Naive B cell (primary cell): ENCODE data around the gene BTF3. TPM values are rescaled to one million over a fixed set of nuclear protein-coding genes. Genes with fewer than 3 reads are reported as not detected.
A peak's percentile ranks its signal among the peaks of the same experiment; 100 is the strongest.
"Not testable (repeated sequence)": the region's sequence is repeated elsewhere in the genome, so short reads cannot be mapped to it uniquely, and the experiment has no call there.

Experiments
- ATAC-seq, 2 donors: fragments of 150-1000 bp; cut with Tn5 transposase; 2 replicates each; pipeline ENCODE4 v1.10.0; 2021; ENCODE audit warnings: low read depth in 2 of 2, mild to moderate bottlenecking in 2 of 2, moderate library complexity in 2 of 2
- DNase-seq: peaks from one replicate; pipeline ENCODE4 v3.0.0; 2022
- H3K27ac Mint-ChIP-seq, 6 donors: one replicate each; pipeline ENCODE4 v1.8.0; 2020 to 2022; ENCODE audit warnings: mild to moderate bottlenecking in 6 of 6, mixed read lengths in 6 of 6, moderate library complexity in 5 of 6, inconsistent platforms in 2 of 6
- H3K27me3 Mint-ChIP-seq, 3 donors: one replicate each; pipeline ENCODE4 v1.8.0; 2021 to 2022; ENCODE audit warnings: mixed read lengths in 3 of 3, mild to moderate bottlenecking in 1 of 3
- H3K36me3 Mint-ChIP-seq, 2 donors: one replicate each; pipeline ENCODE4 v1.8.0; 2020 to 2022; ENCODE audit warnings: mixed read lengths in 2 of 2, inconsistent platforms in 1 of 2, mild to moderate bottlenecking in 1 of 2
- H3K4me1 Mint-ChIP-seq, 3 donors: one replicate each; pipeline ENCODE4 v1.8.0; 2020 to 2022; ENCODE audit warnings: mixed read lengths in 3 of 3, inconsistent platforms in 1 of 3, mild to moderate bottlenecking in 1 of 3, moderate library complexity in 1 of 3
- H3K4me3 Mint-ChIP-seq, 8 donors: one replicate each; pipeline ENCODE4 v1.8.0; 2020 to 2022; ENCODE audit warnings: mild to moderate bottlenecking in 8 of 8, mixed read lengths in 8 of 8, moderate library complexity in 8 of 8, inconsistent platforms in 2 of 8
- H3K9me3 Mint-ChIP-seq, 7 donors: one replicate each; pipeline ENCODE4 v1.8.0; 2020 to 2022; ENCODE audit warnings: mixed read lengths in 7 of 7, mild to moderate bottlenecking in 5 of 7, inconsistent platforms in 2 of 7, moderate library complexity in 1 of 7
- polyA plus RNA-seq, 6 donors: library from polyadenylated mRNA; unstranded; fragments of 300-500 nt; fragmentation: Illumina TruSeq; gene quantifications; one replicate each; pipeline ENCODE4 v1.2.3, GENCODE V29; 2021; ENCODE audit warnings: low read depth in 6 of 6

Gene BTF3
- polyA plus RNA-seq, 6 donors from 2014 or later: 610 to 801 (median 671) TPM

DNA sequence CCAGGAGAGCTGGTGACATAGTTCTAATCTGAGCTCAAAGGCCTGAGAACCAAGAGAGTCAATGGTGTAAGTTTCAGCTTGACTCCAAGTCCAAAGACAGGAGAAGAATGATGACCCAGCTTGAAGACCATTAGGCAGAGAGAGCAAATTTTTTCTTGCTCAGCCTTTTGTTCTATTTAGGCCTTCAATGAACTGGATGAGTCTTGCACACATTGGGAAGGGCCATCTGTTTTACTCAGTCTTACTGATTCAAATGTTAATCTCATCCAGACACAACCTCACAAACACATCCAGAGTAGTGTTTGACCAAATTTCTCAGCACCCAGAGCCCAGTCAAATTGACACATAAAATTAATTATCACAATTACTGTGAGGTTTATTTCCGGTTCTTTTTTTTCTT lies 7.1 kb upstream of the BTF3 start:
- no peak for DNase-seq
- Mint-ChIP-seq H3K36me3 (no peaks in the 10 kb centered on the region), H3K9me3 (peaks cover 0 to 2% (median 0%) of the 10 kb centered on the region in 7 donors), H3K27ac (no peak overlapping the region), H3K27me3 (peaks cover 38 to 50% (median 41%) of the 10 kb centered on the region in 3 donors), H3K4me3 (no peak overlapping the region), H3K4me1 (no peaks in the 10 kb centered on the region)
- ATAC-seq: no peak

- Mint-ChIP-seq H3K4me1 (peaks cover 0 to 11% (median 10%) of the 10 kb centered on the region in 3 donors), H3K27me3 (peaks cover 22 to 29% (median 23%) of the 10 kb centered on the region in 3 donors), H3K27ac (no peak overlapping the region), H3K9me3 (peaks cover 0 to 2% (median 0%) of the 10 kb centered on the region in 7 donors), H3K36me3 (no peaks in the 10 kb centered on the region), H3K4me3 (peak overlapping the region in 1 of 8 donors; percentile 24)
- ATAC-seq: no peak
- DNase-seq: no peak
Measured at GRCh38 chr5:73493421-73493820, 4.8 kb upstream of the BTF3 start.

GRCh38 chr5:73494721-73495120 lies 3.5 kb upstream of the BTF3 start:
- peaks cover 16 to 29% (median 17%) of the 10 kb centered on the region in 3 donors for H3K27me3 Mint-ChIP-seq
- ATAC-seq (no peak), DNase-seq (no peak)
- peaks cover 4 to 20% (median 19%) of the 10 kb centered on the region in 3 donors for H3K4me1 Mint-ChIP-seq
- peaks cover 0 to 7% of the 10 kb centered on the region in 2 donors for H3K36me3 Mint-ChIP-seq
- no peak overlapping the region for H3K4me3 Mint-ChIP-seq
- H3K9me3 Mint-ChIP-seq: peaks cover 0 to 2% (median 0%) of the 10 kb centered on the region in 7 donors
- no peak overlapping the region for H3K27ac Mint-ChIP-seq

DNA sequence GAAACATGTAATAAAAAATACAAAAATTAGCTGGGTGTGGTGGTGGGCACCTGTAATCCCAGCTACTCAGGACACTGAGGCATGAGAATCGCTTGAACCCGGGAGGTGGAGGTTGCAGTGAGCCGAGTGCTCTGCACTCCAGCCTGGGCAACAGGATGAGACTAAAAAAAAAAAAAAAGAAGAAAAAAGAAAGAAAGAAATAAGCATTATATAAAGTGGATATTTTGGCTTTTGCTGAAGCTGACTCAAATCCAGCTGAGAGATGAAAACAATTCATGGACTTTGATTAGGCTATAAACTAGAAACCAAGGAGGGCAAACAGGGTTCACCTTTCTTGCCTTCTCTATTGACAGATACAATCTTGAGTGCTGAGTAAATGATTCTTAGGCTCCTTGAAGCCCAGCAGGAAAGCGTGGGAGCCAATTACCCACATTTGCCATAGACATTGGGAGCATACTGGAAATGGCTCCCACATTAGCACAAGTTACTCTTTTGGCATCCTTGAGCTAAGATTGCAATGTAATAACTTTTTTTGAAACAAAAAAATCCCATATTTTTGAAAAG lies 2.4 kb upstream of the BTF3 start:
- peaks cover 9 to 29% (median 28%) of the 10 kb centered on the region in 3 donors for H3K4me1 Mint-ChIP-seq
- H3K9me3 Mint-ChIP-seq: peaks cover 0 to 2% (median 0%) of the 10 kb centered on the region in 7 donors
- H3K27me3 Mint-ChIP-seq: peaks cover 16 to 29% (median 17%) of the 10 kb centered on the region in 3 donors
- no peak overlapping the region for H3K27ac Mint-ChIP-seq
- H3K36me3 Mint-ChIP-seq: peaks cover 2 to 9% of the 10 kb centered on the region in 2 donors
- H3K4me3 Mint-ChIP-seq: peak overlapping the region in 2 of 8 donors; percentile 18 to 34
- ATAC-seq (no peak), DNase-seq (no peak)

- H3K4me3 Mint-ChIP-seq: peak overlapping the region in 6 of 8 donors; percentile 6 to 99 (median 96)
- peaks cover 16 to 38% (median 36%) of the 10 kb centered on the region in 3 donors for H3K4me1 Mint-ChIP-seq
- no peak for ATAC-seq
- H3K27ac Mint-ChIP-seq: peak overlapping the region in 2 of 6 donors; percentile 33 to 99
- DNase-seq: no peak
- peaks cover 0 to 2% (median 0%) of the 10 kb centered on the region in 7 donors for H3K9me3 Mint-ChIP-seq
- peaks cover 16 to 23% (median 17%) of the 10 kb centered on the region in 3 donors for H3K27me3 Mint-ChIP-seq
- H3K36me3 Mint-ChIP-seq: peaks cover 11 to 17% of the 10 kb centered on the region in 2 donors
Measured at GRCh38 chr5:73496984-73497457, 1.2 kb upstream of the BTF3 start.

DNA sequence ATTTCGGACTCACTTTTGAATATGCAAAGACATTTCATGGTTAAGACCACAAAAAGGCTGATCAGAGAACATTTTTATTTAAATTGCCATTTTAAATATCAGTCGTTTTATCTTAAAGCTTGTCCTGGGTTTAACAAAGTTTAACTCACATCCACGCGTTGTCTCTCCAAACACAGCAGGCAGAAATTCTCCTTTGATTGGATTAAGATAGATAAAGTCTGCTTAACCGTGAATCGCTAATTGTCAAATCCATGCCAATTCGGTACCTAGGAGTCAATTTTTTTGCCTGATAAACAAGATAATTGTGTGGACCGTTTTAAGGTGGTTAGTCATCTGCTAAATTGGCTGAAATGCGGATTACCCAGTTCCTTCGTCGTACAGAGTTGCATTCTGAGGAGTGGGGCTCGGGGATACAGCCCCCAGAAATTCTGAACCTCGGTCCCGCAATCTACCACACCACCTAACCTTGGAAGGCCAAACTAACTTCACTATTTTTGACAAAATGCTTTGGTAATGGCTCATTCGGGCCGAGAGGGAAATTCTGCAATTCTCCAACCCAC lies 665 bp upstream of the BTF3 start:
- H3K4me3 Mint-ChIP-seq: peak overlapping the region; percentile 91 to 100 (median 98)
- DNase-seq (no peak), ATAC-seq (no peak)
- H3K27ac Mint-ChIP-seq: peak overlapping the region; percentile 98 to 100 (median 99)
- no peaks in the 10 kb centered on the region for H3K9me3 Mint-ChIP-seq
- H3K27me3 Mint-ChIP-seq: peaks cover 13 to 18% (median 14%) of the 10 kb centered on the region in 3 donors
- peaks cover 19 to 38% (median 36%) of the 10 kb centered on the region in 3 donors for H3K4me1 Mint-ChIP-seq
- peaks cover 11 to 17% of the 10 kb centered on the region in 2 donors for H3K36me3 Mint-ChIP-seq

GRCh38 chr5:73499187-73499586 lies 945 bp downstream of the BTF3 start:
- no peak for ATAC-seq

GRCh38 chr5:73499756-73500155 lies 1.5 kb downstream of the BTF3 start:
- Mint-ChIP-seq H3K4me3 (peak overlapping the region; percentile 91 to 100 (median 98)), H3K4me1 (peaks cover 19 to 38% (median 36%) of the 10 kb centered on the region in 3 donors), H3K27ac (peak overlapping the region; percentile 81 to 100 (median 98)), H3K36me3 (peaks cover 11 to 17% of the 10 kb centered on the region in 2 donors), H3K27me3 (no peaks in the 10 kb centered on the region), H3K9me3 (no peaks in the 10 kb centered on the region)
- ATAC-seq (no peak), DNase-seq (no peak)

More at GRCh38 chr5:73499187-73499586, 945 bp downstream of the BTF3 start:
- peak overlapping the region; percentile 91 to 100 (median 98) for H3K4me3 Mint-ChIP-seq
- H3K9me3 Mint-ChIP-seq: no peaks in the 10 kb centered on the region
- peaks cover 11 to 17% of the 10 kb centered on the region in 2 donors for H3K36me3 Mint-ChIP-seq
- no peak for DNase-seq
- peak overlapping the region; percentile 81 to 100 (median 98) for H3K27ac Mint-ChIP-seq
- H3K27me3 Mint-ChIP-seq: peaks cover 2 to 5% (median 3%) of the 10 kb centered on the region in 3 donors
- H3K4me1 Mint-ChIP-seq: peaks cover 19 to 38% (median 36%) of the 10 kb centered on the region in 3 donors

- peak overlapping the region in 1 of 8 donors; percentile 58 for H3K4me3 Mint-ChIP-seq
- ATAC-seq: no peak
- H3K4me1 Mint-ChIP-seq: peaks cover 19 to 38% (median 36%) of the 10 kb centered on the region in 3 donors
Measured at GRCh38 chr5:73501406-73501805, 3.2 kb downstream of the BTF3 start.

GRCh38 chr5:73506459-73506955 lies 8.3 kb downstream of the BTF3 start:
- no peaks in the 10 kb centered on the region for H3K9me3 Mint-ChIP-seq
- H3K4me1 Mint-ChIP-seq: peaks cover 2 to 3% (median 2%) of the 10 kb centered on the region in 3 donors
- no peak overlapping the region for H3K4me3 Mint-ChIP-seq
- H3K27me3 Mint-ChIP-seq: no peaks in the 10 kb centered on the region
- peak overlapping the region in 1 of 6 donors; percentile 60 for H3K27ac Mint-ChIP-seq
- ATAC-seq (no peak), DNase-seq (no peak)
- peaks cover 1 to 2% of the 10 kb centered on the region in 2 donors for H3K36me3 Mint-ChIP-seq

More at GRCh38 chr5:73501406-73501805, 3.2 kb downstream of the BTF3 start:
- Mint-ChIP-seq H3K36me3 (peaks cover 11 to 17% of the 10 kb centered on the region in 2 donors), H3K27ac (peak overlapping the region in 3 of 6 donors; percentile 31 to 73 (median 60)), H3K27me3 (no peaks in the 10 kb centered on the region), H3K9me3 (no peaks in the 10 kb centered on the region)
- DNase-seq: no peak

DNA sequence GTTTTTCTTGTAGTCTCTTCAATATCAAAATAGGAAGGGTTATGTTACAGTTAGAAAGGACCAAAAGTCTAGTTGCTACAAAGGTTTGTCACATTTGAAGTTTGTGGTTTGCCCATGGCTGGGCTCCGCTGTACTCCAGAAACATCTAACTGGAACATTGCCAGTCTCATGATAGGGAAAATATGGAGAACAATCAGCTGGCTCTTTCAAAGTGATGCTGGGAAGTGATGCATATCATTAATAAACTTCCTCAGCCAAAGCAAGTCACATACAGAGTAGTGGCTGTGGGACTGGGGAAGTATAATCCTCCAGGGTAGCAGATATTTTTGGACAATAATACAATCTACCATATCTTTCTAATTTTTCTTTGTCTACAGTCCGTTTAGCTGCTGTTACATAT lies 8.8 kb downstream of the BTF3 start:
- H3K9me3 Mint-ChIP-seq: no peaks in the 10 kb centered on the region
- ATAC-seq: no peak
- H3K27me3 Mint-ChIP-seq: no peaks in the 10 kb centered on the region
- DNase-seq: no peak
- H3K27ac Mint-ChIP-seq: peak overlapping the region in 1 of 6 donors; percentile 28
- H3K4me3 Mint-ChIP-seq: no peak overlapping the region
- H3K36me3 Mint-ChIP-seq: no peaks in the 10 kb centered on the region
- H3K4me1 Mint-ChIP-seq: peaks cover 0 to 2% (median 0%) of the 10 kb centered on the region in 3 donors

DNA sequence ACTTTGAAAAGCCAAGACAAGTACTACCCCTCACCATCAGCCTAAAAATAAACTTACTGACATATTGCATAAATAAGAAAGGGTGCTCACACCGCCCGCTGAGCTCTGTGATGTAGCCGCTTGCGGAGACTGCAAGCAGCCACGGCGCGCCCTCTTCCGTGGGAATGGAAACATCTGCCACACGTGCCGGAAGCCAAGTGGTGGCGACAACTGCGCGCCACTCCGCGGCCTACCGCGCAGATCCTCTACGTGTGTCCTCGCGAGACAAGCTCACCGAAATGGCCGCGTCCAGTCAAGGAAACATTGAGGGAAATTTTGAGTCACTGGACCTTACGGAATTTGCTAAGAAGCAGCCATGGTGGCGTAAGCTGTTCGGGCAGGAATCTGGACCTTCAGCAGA lies 10.3 kb downstream of the BTF3 start:
- DNase-seq, H3K9me3 Mint-ChIP-seq, H3K4me1 Mint-ChIP-seq, H3K4me3 Mint-ChIP-seq, H3K27me3 Mint-ChIP-seq, H3K27ac Mint-ChIP-seq, H3K36me3 Mint-ChIP-seq: not testable (repeated sequence)
- ATAC-seq: peak; percentile 83 to 93

GRCh38 chr5:73513996-73514395 lies 15.8 kb downstream of the BTF3 start:
- no peaks in the 10 kb centered on the region for H3K36me3 Mint-ChIP-seq
- H3K4me3 Mint-ChIP-seq: no peak overlapping the region
- H3K27me3 Mint-ChIP-seq: no peaks in the 10 kb centered on the region
- no peaks in the 10 kb centered on the region for H3K4me1 Mint-ChIP-seq
- no peak for DNase-seq
- H3K27ac Mint-ChIP-seq: no peak overlapping the region
- ATAC-seq: no peak
- H3K9me3 Mint-ChIP-seq: no peaks in the 10 kb centered on the region
